Loucy (cell line): ENCODE data around the gene EBF3.

Source experiments
- H2AFZ ChIP-seq: fragments of 200-600 bp; sonication (generic); 2 replicates; pipeline ENCODE4 v1.6.0; 2016; ENCODE audit warnings: antibody characterized with exemption, mild to moderate bottlenecking, low read length, moderate library complexity
- H3F3A ChIP-seq: fragments of 200-600 bp; 2 replicates; pipeline ENCODE4 v1.6.0; 2016; ENCODE audit warnings: antibody characterized with exemption, low read depth, mild to moderate bottlenecking
- H3K27me3 ChIP-seq: fragments of 200-600 bp; sonication (generic); 2 replicates; pipeline ENCODE4 v1.6.1; 2014; ENCODE audit warnings: low read length, mild to moderate bottlenecking; ENCODE audit not compliant: insufficient read depth, poor library complexity, severe bottlenecking
- H3K36me3 ChIP-seq: fragments of 200-600 bp; sonication (generic); 2 replicates; pipeline ENCODE4 v1.6.1; 2016; ENCODE audit warnings: low read length; ENCODE audit not compliant: insufficient read depth
- H3K4me1 ChIP-seq: fragments of 200-600 bp; sonication (generic); 2 replicates; pipeline ENCODE4 v1.5.1; 2014; ENCODE audit warnings: low read length, mild to moderate bottlenecking; ENCODE audit not compliant: insufficient read depth, poor library complexity, severe bottlenecking
- H3K4me2 ChIP-seq: fragments of 200-600 bp; sonication (generic); 2 replicates; pipeline ENCODE4 v1.6.0; 2014; ENCODE audit warnings: antibody characterized with exemption, low read length, low read depth, mild to moderate bottlenecking; ENCODE audit not compliant: poor library complexity, severe bottlenecking
- H3K4me3 ChIP-seq: fragments of 200-600 bp; sonication (generic); 2 replicates; pipeline ENCODE4 v1.5.1; 2014; ENCODE audit warnings: low read length, mild to moderate bottlenecking, mixed read lengths; ENCODE audit not compliant: poor library complexity, severe bottlenecking
- H3K79me2 ChIP-seq: fragments of 200-600 bp; sonication (generic); 2 replicates; pipeline ENCODE4 v1.6.1; 2014; ENCODE audit warnings: low read length; ENCODE audit not compliant: insufficient read depth
- H3K9ac ChIP-seq: fragments of 200-600 bp; sonication (generic); 2 replicates; pipeline ENCODE4 v1.6.0; 2014; ENCODE audit warnings: mild to moderate bottlenecking, low read depth, low read length, moderate library complexity; ENCODE audit not compliant: poor library complexity, severe bottlenecking
- H3K9me2 ChIP-seq: fragments of 200-600 bp; sonication (generic); replicated peaks from 2 replicates; pipeline ENCODE4 v1.6.1; 2016; ENCODE audit warnings: low read depth, low read length, mixed read lengths
- H3K9me3 ChIP-seq: fragments of 200-600 bp; sonication (generic); 2 replicates; pipeline ENCODE4 v1.6.1; 2014; ENCODE audit warnings: mild to moderate bottlenecking, antibody characterized with exemption, low read length, low read depth; ENCODE audit not compliant: insufficient read depth
- H4K20me1 ChIP-seq: fragments of 200-600 bp; sonication (generic); 2 replicates; pipeline ENCODE4 v1.6.0; 2014; ENCODE audit warnings: antibody characterized with exemption, low read length, mild to moderate bottlenecking; ENCODE audit not compliant: insufficient read depth, poor library complexity, severe bottlenecking
- CTCF ChIP-seq: fragments of 200-600 bp; sonication (generic); conservative IDR thresholded peaks from 2 replicates; pipeline ENCODE4 v1.5.1; 2014; ENCODE audit warnings: mild to moderate bottlenecking, antibody characterized with exemption, low read length
- EZH2phosphoT487 ChIP-seq: fragments of 200-600 bp; IDR thresholded peaks from 2 replicates; pipeline ENCODE4 v1.6.1; 2018; ENCODE audit warnings: antibody characterized with exemption, mild to moderate bottlenecking, moderate library complexity, borderline replicate concordance

The EBF3 gene

GRCh38 chr10:129873351-129873750, 90.7 kb downstream of the EBF3 start:
- H3K36me3 ChIP-seq, result no peaks in the 10 kb centered on the region
- H3K9ac ChIP-seq, result no peak overlapping the region
- no peaks in the 10 kb centered on the region for H4K20me1 ChIP-seq
- no peaks in the 10 kb centered on the region for H3F3A ChIP-seq
- H3K4me3 ChIP-seq, result no peak overlapping the region
- no peaks in the 10 kb centered on the region for H3K79me2 ChIP-seq
- H3K27me3 ChIP-seq, result no peaks in the 10 kb centered on the region
- H3K9me3 ChIP-seq, result no peaks in the 10 kb centered on the region
- no peaks in the 10 kb centered on the region for H3K9me2 ChIP-seq
- H3K4me1 ChIP-seq, result no peaks in the 10 kb centered on the region
- no peak overlapping the region for H2AFZ ChIP-seq
- H3K4me2 ChIP-seq, result no peak overlapping the region
- TF ChIP-seq CTCF (no peak), EZH2phosphoT487 (no peak)

- no peaks in the 10 kb centered on the region for H3K36me3 ChIP-seq
- TF ChIP-seq CTCF, result no peak
- TF ChIP-seq EZH2phosphoT487, result no peak
- H3K79me2 ChIP-seq, result no peaks in the 10 kb centered on the region
- H3K9me3 ChIP-seq, result no peaks in the 10 kb centered on the region
- H4K20me1 ChIP-seq, result no peaks in the 10 kb centered on the region
- H3K4me2 ChIP-seq, result no peak overlapping the region
- H3K4me3 ChIP-seq, result no peak overlapping the region
- H3F3A ChIP-seq, result no peaks in the 10 kb centered on the region
- no peaks in the 10 kb centered on the region for H3K27me3 ChIP-seq
- no peak overlapping the region for H2AFZ ChIP-seq
- no peaks in the 10 kb centered on the region for H3K9me2 ChIP-seq
- no peaks in the 10 kb centered on the region for H3K4me1 ChIP-seq
- no peak overlapping the region for H3K9ac ChIP-seq
Observed at GRCh38 chr10:129871966-129872365, 92.1 kb downstream of the EBF3 start.

- Histone ChIP-seq H3K4me3 (no peak overlapping the region), H3K4me2 (no peak overlapping the region), H3K36me3 (no peaks in the 10 kb centered on the region), H3F3A (no peaks in the 10 kb centered on the region), H4K20me1 (no peaks in the 10 kb centered on the region), H3K9me2 (no peaks in the 10 kb centered on the region), H2AFZ (no peak overlapping the region), H3K27me3 (no peaks in the 10 kb centered on the region), H3K4me1 (no peaks in the 10 kb centered on the region), H3K79me2 (no peaks in the 10 kb centered on the region), H3K9ac (no peak overlapping the region), H3K9me3 (no peaks in the 10 kb centered on the region)
- TF ChIP-seq CTCF (no peak), EZH2phosphoT487 (no peak)
Observed at GRCh38 chr10:129870961-129871621, 93.0 kb downstream of the EBF3 start.
